H1 (cell line): ENCODE data around the gene PLCB4. TPM values are rescaled to one million over a fixed set of nuclear protein-coding genes. Genes with fewer than 3 reads are reported as not detected.

Experiments
- BRCA1 ChIP-seq: IDR thresholded peaks from 2 replicates; pipeline ENCODE4 v1.6.1; 2012; ENCODE audit warnings: low read depth, low read length, improper control_type of control experiment
- CHD1 ChIP-seq: IDR thresholded peaks from 2 replicates; pipeline ENCODE4 v1.6.1; 2012; ENCODE audit warnings: low read depth, low read length, improper control_type of control experiment
- KDM5A ChIP-seq: fragments of 200-600 bp; IDR thresholded peaks from 2 replicates; pipeline ENCODE4 v1.7.1; 2012; ENCODE audit warnings: mild to moderate bottlenecking, low read length, inconsistent platforms, mixed read lengths
- NANOG ChIP-seq: IDR thresholded peaks from 2 replicates; pipeline ENCODE4 v1.6.1; 2011; ENCODE audit warnings: low read length, low read depth, mild to moderate bottlenecking, inconsistent platforms; ENCODE audit not compliant: insufficient read depth, poor library complexity, severe bottlenecking
- SP1 ChIP-seq: IDR thresholded peaks from 2 replicates; pipeline ENCODE4 v1.6.1; 2011; ENCODE audit warnings: low read depth, low read length
- ZNF274 ChIP-seq: IDR thresholded peaks from 2 replicates; pipeline ENCODE4 v1.7.0; 2012; ENCODE audit warnings: low read length, borderline replicate concordance; ENCODE audit errors: extremely low read depth
- polyA plus RNA-seq, 7 experiments: library from polyadenylated mRNA; depleted of rRNA in 3 of 7; stranded (reverse) in 5 of 7; unstranded in 2 of 7; fragments of >200 nt in 5 of 7; fragments of 200-250 nt in 2 of 7; gene quantifications; 1 replicate in 5 of 7; 2 replicates in 1 of 7; 4 replicates in 1 of 7; pipeline versions ENCODE4 v1.2.1 to v1.2.3, GENCODE V29; 2011 to 2013; ENCODE audit warnings: missing spikeins in 2 of 7, mixed read lengths in 2 of 7
- total RNA-seq: library from RNA; stranded (reverse); fragmentation: NEBNext Ultra II Directional; extraction: Animal tissue kit (Norgen Biotek cat#: 25700); gene quantifications from 2 replicates; pipeline ENCODE4 v1.2.1, GENCODE V29; 2021
- TF ChIP-seq, protein P1 (sequence below): fragments of 300-600 bp; sonication (generic); IDR thresholded peaks from 2 replicates; pipeline ENCODE4 v1.7.1; 2012; ENCODE audit warnings: low read length, moderate library complexity, mild to moderate bottlenecking, inconsistent platforms; ENCODE audit not compliant: insufficient replicate concordance

The PLCB4 gene
- total and polyA plus RNA-seq, 2 of the 8 experiments (the other 6 are each of a cell fraction or from before 2014, with no cell fraction given), result 3.2 to 14.1 TPM

DNA sequence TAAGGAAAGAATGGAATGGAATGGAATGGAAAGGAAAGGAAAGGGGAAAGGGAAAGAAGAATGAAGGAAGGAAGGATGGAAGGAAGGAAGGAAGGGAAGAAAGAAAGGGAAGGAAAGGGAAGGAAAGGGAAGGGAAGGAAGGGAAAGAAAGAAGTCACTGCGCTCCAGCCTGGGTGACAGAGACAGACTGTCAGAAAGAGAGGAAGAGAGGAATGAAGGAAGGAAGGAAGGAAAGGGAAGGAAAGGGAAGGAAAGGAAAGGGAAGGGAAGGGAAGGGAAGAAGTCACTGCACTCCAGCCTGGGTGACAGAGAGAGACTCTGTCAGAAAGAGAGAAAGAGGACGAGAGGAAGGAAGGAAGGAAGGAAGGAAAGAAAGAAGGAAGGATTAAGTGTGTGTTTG lies 224.3 kb downstream of the PLCB4 start (continued):
- no peak for TF ChIP-seq ZNF274
- no peak for TF ChIP-seq SP1
- TF ChIP-seq BRCA1, result no peak
- TF ChIP-seq, protein P1, sequence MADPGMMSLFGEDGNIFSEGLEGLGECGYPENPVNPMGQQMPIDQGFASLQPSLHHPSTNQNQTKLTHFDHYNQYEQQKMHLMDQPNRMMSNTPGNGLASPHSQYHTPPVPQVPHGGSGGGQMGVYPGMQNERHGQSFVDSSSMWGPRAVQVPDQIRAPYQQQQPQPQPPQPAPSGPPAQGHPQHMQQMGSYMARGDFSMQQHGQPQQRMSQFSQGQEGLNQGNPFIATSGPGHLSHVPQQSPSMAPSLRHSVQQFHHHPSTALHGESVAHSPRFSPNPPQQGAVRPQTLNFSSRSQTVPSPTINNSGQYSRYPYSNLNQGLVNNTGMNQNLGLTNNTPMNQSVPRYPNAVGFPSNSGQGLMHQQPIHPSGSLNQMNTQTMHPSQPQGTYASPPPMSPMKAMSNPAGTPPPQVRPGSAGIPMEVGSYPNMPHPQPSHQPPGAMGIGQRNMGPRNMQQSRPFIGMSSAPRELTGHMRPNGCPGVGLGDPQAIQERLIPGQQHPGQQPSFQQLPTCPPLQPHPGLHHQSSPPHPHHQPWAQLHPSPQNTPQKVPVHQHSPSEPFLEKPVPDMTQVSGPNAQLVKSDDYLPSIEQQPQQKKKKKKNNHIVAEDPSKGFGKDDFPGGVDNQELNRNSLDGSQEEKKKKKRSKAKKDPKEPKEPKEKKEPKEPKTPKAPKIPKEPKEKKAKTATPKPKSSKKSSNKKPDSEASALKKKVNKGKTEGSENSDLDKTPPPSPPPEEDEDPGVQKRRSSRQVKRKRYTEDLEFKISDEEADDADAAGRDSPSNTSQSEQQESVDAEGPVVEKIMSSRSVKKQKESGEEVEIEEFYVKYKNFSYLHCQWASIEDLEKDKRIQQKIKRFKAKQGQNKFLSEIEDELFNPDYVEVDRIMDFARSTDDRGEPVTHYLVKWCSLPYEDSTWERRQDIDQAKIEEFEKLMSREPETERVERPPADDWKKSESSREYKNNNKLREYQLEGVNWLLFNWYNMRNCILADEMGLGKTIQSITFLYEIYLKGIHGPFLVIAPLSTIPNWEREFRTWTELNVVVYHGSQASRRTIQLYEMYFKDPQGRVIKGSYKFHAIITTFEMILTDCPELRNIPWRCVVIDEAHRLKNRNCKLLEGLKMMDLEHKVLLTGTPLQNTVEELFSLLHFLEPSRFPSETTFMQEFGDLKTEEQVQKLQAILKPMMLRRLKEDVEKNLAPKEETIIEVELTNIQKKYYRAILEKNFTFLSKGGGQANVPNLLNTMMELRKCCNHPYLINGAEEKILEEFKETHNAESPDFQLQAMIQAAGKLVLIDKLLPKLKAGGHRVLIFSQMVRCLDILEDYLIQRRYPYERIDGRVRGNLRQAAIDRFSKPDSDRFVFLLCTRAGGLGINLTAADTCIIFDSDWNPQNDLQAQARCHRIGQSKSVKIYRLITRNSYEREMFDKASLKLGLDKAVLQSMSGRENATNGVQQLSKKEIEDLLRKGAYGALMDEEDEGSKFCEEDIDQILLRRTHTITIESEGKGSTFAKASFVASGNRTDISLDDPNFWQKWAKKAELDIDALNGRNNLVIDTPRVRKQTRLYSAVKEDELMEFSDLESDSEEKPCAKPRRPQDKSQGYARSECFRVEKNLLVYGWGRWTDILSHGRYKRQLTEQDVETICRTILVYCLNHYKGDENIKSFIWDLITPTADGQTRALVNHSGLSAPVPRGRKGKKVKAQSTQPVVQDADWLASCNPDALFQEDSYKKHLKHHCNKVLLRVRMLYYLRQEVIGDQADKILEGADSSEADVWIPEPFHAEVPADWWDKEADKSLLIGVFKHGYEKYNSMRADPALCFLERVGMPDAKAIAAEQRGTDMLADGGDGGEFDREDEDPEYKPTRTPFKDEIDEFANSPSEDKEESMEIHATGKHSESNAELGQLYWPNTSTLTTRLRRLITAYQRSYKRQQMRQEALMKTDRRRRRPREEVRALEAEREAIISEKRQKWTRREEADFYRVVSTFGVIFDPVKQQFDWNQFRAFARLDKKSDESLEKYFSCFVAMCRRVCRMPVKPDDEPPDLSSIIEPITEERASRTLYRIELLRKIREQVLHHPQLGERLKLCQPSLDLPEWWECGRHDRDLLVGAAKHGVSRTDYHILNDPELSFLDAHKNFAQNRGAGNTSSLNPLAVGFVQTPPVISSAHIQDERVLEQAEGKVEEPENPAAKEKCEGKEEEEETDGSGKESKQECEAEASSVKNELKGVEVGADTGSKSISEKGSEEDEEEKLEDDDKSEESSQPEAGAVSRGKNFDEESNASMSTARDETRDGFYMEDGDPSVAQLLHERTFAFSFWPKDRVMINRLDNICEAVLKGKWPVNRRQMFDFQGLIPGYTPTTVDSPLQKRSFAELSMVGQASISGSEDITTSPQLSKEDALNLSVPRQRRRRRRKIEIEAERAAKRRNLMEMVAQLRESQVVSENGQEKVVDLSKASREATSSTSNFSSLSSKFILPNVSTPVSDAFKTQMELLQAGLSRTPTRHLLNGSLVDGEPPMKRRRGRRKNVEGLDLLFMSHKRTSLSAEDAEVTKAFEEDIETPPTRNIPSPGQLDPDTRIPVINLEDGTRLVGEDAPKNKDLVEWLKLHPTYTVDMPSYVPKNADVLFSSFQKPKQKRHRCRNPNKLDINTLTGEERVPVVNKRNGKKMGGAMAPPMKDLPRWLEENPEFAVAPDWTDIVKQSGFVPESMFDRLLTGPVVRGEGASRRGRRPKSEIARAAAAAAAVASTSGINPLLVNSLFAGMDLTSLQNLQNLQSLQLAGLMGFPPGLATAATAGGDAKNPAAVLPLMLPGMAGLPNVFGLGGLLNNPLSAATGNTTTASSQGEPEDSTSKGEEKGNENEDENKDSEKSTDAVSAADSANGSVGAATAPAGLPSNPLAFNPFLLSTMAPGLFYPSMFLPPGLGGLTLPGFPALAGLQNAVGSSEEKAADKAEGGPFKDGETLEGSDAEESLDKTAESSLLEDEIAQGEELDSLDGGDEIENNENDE, result no peak
- TF ChIP-seq KDM5A, result no peak
- no peak for TF ChIP-seq CHD1
- no peak for TF ChIP-seq NANOG
